ENCODE results near the gene SOST.

The SOST gene

GRCh38 chr17:43707184-43707583 lies 51.4 kb downstream of the SOST start:
- TF ChIP-seq CTCF (IDR thresholded peaks at IDR 0.05; ENCODE audit: low read depth, low read length): no peak
- DNase-seq (ENCODE audit: extremely low read depth, low read depth): no peak

GRCh38 chr17:43706235-43706634 lies 52.4 kb downstream of the SOST start:
- no peak for DNase-seq (ENCODE audit: extremely low read depth, low read depth)
- no peak for TF ChIP-seq CTCF (IDR thresholded peaks at IDR 0.05; ENCODE audit: low read depth, low read length)

All from AG09319 (cell line).